ENCODE results near the gene CEP152.
"Not testable (repeated sequence)": the region's sequence is repeated elsewhere in the genome, so short reads cannot be mapped to it uniquely, and the experiment has no call there.

CEP152 gene

DNA sequence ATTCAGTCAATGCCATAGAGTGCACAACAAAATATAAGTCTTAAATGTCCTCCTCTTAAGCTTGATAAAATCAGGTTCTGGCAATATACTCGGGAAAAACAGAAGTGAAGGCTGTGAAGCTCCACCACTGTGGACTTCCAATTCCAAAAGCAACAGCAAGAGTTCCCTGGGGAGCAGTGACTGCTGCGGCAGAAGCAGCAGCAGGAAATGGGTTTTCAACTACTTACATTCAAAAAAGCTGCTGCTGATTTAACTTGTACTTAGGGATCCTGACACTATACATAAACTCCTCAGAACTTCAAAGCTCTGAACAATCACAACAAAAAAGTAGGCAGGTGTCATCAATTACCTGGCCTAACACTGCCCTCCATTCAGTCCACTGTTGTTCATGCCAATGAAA is 4.7 kb downstream of the CEP152 start:
- DNase-seq: no peak

DNA sequence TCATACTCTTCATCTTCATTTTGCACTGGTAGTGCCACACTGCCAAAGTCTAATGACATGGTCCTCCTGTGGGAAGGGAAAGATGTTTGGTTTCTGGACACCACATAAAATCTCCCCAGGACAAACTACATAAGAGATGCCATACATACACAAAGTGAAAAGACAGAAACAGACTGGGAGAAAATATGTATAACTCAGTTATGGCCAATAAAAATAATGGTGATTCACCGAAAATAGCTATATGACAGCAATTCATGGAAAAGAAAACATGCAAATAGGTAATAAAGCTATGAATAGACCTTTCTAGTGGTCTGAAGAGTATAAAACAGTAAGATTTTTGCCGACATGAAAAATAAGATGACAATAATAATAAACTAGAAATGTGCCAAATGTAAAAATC is 5.3 kb downstream of the CEP152 start:
- no peak for DNase-seq

DNA sequence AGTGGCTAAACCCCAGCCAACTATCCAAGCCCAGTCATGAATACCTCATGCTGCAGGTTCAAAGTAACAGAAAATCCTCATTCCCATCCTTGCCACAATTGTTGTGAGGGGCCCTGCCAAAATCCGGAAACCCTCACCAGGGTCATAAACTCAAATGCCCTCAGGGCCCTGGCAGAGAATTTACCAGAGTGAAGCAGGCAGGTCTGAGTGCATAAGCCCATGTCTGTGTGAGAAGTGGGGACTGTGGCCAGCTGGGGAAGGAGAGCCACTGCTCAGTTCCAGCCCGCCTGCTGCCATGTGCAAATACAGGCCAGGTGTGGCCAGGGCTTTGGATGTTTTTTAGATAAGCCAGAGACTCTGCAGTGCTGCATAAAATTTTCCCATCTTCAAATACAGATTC is 7.0 kb downstream of the CEP152 start:
- no peak for DNase-seq

DNA sequence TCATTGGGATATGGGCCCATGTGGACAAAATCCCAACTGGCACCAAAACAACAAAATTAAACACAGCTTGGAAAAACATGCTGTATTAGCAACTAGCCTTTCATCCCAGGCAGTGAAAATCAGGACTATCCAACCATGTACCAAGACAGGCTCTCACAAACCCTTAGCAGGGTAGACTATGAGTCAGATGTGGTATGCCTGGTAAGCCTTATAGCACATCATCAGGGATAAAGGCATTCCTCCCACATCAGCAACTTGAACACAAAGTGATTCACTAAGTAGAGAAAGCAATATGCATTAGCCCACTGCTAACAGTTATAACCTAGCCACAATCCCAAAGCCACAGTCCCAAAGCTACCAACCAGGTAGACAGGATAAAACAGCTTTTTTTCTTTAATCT is 8.0 kb downstream of the CEP152 start:
- DNase-seq: no peak

DNA sequence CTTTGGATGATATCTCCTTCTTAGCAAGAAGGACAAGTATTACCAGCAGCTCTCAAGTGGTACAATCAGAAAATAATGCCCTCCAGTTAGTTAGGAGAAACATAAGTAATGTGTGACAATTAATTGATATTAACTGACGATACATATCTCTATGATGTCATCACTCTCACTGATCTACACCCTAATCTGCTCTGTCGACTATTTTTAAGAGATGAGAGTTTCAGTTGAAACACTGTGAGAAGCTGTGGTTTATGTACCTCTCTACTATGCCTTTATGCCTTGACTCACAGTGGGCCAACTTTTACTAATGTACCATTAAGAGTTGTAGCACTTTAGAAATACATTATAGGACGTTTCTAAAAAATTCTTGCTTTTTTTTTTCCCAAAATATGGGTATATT is 8.6 kb downstream of the CEP152 start:
- DNase-seq: no peak

DNA sequence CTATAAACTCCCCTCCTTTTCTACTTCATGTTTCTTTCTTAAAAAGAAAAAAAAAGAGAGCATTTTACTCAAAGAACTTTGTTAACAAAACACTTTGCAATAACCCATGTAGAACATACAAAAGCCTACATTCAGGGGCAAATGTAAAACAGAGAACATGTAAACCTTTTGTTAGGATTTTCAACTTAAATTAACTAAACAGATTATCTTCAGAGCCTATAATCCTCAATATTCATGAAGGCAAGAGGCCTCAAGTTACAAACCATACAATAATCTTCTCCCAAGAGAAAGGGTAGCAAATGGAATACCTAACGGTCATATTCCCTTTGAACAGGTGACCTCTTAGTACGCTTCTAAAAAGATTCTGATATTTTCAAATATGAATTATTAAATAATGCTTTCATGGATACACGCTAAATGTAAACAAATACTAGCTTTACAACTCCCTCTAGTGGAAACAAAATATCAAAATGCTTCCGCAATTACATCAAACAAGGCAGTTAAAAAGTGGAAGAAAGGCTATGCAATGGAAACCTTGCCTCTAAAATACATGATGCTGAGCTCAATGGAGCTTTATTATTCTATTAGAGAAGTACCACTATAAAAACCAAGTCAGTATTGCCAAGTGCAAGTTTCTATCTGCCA is 9.9 kb downstream of the CEP152 start:
- DNase-seq: no peak

DNA sequence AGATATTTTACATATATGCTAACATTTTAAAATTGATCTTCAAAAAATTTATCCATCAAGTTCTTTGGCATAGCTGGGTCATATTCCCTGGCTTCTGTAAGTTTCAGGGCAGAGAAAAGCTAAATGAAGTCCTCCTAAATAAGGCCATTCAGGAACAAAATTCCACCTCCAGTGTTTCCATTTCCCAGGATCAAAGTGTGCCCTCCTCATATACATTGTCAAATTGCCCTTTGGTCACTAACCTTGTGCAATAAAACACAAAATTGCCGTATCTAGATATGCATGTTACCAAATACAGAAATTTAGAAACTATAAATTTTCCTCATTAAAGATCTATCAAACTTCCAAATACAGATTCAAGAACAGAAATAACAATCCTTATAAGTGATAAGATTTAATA is 10.6 kb downstream of the CEP152 start:
- DNase-seq: no peak

DNA sequence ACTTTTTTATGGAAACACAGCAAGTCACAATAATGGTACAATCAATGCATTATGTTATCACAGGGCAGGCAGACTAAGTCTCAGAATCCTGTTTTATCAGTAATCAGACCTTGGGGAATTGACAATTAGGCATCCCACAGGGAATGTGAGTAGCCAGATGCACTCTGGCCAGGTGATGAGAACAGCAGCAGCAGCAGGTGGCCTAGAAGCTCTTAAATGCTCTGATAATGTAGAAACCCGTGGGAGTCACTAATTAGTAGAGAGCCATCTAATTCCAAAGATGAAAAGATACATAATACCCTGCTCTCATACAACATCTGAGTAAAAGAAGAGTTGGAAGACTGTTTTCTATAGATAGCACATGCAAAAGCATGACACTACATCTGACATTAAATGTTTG is 12.6 kb downstream of the CEP152 start:
- no peak for DNase-seq

DNA sequence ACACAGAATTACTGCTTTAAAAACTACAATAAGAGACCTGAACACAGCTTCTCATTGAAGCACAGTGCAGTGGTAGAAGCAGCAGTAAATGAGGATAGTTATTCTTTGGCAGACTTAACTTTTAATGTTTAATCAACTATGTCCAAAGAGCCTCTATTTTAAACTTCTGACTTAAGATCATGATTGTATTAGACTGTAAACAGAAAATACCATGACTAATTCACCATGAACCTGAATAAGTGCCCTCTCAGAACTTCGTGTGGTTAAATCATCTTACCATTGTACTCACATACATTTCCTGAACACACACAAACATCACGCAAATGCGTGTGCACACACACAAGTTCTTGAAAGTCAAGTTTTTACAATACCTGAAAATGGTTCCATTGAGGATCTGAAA is 13.9 kb downstream of the CEP152 start:
- DNase-seq: no peak

DNA sequence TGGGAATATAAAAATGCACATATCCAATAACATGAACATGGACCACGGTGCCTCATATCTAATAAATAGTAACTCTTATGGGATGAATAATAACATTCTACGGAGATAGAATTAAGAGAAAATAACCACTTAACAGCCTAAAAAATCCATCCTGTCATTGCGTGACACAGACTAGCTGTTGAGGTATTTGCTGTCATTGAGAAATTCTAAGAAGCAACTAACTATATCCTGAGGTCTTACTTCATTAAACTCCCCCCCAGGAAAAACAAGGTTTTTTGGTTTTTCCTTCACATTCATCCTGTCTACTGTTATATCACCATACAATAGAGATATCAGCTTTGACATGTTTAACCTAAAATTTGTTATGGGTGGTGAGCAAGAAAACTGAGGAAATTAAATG is 14.3 kb downstream of the CEP152 start:
- no peak for DNase-seq

DNA sequence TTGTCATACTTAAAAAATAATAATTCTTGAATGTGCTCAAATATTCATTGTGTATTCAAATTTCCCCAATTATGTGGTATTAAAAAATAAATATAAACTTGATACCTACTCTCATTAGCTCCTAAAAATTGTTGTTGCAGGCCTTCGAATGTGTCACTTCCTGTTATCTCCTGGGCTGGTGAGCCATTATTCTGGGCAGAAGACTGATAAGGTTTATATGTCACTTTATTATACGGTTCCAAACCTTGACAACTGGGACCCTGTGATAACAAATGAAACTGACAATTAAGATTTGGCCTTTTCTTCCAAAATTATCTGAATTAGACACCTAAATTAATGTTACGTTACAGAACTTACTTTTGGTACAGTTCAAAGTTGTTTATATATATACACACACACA is 15.0 kb downstream of the CEP152 start:
- DNase-seq: no peak

DNA sequence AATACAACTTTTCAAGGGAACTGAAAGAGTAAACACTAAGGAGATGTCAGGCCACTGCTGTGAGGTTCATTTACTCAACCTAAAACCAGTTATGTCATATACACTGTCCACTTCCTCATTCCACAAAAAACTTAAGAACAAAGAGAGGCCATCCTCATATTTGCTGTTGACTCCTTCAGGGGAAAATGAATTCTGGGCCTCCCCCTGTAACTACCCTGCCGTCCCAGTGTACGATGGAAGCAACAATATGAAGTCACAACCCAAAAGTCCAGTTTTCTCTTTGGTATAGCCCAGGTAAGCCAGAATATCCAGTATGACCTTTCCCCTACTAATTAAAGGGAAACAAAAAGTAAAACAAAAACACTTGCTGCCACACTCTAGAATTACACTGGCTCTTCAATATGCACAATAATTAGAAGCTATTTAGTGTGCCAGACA is 16.2 kb downstream of the CEP152 start:
- DNase-seq: no peak

DNA sequence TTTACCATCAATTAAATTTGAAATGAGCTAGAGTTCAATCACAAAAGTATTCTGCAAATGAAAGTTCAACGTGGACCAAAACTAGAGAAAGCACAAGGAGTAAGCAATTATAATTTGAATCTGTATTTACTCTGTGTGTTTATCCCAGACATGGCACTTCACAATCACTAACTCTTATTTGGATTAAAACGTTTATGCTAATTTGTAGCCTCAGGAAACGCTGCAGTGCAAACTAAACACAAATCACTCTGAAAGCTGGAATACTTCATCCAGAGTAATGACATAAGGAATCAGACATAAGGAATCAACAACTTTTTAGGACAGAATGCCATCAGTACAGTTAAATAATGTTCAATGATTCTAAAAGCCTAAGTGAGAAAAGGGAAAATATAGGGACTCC is 18.5 kb downstream of the CEP152 start:
- no peak for DNase-seq

DNA sequence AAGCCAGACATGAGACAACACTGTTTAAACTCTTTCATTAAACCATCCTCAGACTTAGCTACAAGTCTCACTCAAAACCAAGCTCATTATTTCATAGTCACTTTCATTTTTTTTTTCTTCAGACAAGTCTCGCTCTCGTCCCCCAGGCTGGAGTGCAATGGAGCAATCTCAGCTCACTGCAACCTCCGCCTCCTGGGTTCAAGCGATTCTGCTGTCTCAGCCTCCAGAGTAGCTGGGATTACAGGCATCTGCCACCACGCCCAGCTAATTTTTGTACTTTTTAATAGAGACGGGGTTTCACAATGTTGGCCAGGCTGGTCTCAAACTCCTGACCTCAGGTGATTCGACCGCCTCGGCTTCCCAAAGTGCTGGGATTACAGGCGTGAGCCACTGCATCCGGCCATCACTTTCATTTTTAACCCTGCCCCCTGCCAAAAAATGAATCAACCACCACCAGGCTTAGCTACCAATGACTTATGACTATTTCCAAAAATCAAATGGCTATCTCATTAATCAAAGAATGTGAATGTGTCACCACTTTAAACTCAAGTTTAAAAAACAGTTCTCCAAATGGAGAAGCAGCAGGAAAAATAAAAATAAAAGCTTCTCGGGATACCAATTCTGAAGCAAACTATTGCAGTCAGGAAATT is 20.3 kb downstream of the CEP152 start:
- DNase-seq: not testable (repeated sequence)

DNA sequence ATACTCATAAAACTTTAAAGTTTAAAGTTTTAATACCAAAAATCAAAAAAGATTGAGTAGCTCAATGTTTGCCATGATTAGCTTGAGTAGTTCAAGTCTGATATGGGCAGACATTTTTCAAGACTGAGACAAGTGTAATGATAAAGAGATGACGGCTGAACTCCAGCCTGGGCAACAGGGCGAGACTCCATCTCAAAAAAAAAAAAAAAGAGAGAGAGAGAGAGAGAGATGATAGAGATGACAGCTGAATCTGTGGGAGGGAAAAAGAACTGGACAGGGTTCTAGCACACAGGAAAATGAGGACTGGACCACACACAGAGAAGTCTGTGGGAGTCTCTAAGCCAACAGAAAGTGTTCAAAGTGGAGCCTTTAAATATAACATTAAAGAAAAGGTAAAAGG is 25.2 kb downstream of the CEP152 start:
- DNase-seq: no peak

DNA sequence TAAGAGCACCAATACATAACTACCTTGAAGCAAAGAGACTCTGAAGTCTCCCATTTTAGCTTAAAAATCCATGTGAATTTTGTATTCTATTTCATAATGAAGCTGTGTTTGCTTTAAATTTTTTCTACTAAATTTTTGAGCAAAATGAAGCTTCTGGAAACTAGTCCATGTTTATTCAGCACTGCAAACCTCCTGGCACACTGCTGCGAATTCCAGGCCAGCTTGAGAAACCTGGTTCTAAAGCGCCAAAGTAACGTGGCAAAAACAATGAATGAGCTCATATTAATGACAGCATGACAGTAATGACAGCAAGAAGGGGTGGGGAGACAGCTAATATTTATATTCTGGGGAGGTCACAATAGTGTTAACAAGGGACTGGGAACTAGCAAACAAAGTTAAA is 25.7 kb downstream of the CEP152 start:
- no peak for DNase-seq

DNA sequence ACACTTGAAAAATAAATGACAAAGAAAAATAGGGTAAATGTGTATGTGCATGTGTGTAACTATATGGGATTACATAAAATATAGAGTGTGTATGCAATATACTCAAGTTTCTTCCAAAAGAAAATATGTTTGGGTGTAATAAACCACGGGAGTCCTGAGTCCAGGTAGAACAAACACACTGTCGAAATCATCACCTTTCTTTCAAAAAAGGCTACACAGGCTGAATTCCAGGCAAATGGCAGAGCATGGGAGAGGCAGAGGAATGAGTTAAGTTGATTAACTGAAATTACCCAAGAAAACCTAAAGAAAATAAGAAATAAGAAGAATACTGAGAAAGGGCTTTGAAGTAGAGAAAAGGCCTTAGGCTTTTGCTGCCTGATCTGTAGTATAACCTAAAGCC is 26.1 kb downstream of the CEP152 start:
- no peak for DNase-seq

DNA sequence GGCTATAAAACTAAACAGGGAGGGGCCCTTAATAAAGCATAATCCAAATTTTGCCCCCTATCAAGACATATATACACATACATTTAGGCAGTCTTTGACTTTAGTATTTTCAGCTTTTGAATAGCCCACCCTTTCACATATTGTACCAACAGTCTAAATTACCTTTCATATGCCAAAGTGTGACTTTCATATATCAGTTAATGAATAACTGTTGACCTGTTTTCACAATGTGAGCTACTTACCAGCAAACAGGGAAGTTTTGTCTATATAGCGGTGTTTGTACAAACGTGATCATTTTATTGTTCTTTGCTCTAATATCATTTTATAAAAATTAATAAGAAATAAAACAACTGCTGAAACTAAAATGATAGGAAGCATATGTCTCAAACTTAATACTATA is 28.0 kb downstream of the CEP152 start:
- no peak for DNase-seq

DNA sequence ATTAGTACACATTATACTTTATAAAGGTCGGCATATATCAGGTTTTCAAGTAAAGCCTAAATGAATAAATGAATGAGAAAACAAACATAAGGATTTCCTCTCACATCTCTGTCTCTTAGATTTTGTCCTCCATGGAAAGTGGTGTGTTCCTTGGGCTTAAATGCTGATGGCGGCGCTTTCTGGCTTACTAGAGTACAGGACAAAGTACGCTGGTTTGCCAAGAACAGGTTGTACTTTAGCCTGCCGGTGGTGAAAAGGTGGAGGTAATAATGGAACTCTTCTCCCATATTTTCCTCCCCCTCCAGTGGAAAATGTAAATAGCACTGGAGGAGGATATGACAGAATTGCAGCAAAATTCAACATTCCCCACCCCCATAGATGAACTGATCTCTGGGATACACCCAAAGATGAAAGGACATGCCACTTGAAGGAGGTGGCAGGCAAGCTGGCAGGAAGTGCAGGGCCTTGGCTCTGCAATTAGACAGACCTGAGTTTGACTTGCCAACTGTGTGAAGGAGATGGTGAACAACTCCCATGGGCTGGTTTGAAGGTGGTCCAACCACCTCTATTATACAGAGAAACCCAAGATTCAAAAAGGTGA is 29.3 kb downstream of the CEP152 start:
- DNase-seq: no peak

DNA sequence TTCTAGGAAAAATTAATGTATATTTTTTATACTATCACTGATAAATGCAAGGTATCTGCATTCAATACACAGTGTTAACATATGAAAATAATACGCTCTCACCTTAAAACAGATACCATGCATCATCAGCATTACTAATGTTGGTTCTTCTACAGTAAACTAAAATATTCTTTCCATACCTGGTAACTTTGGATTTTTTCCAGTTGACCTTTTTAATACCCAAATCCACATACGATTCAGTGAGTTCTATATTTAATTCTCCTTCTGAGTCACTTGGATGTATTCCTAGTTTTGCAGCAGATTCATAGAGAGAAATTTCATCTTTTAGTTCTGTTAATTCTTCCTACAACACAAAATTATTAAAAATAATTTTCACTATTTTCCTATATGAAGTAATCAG is 29.9 kb downstream of the CEP152 start:
- no peak for DNase-seq

DNA sequence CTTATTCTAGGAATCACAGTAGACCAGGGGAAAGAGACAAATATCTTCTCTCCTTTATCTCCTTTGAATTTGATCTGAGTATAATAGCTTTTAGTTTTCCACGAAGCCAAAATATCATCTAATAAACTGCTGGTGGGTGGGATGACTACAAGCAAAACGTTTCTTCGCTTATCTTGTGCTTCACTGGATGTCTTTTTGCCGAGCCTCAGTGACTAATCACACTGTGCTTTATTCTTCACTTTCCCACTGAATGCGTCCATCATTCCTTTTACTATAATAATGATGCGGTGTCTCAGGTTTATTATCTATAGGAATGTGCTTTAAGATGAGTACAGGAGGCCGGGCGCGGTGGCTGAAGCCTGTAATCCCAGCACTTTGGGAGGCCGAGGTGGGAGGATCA is 32.5 kb downstream of the CEP152 start:
- no peak for DNase-seq

DNA sequence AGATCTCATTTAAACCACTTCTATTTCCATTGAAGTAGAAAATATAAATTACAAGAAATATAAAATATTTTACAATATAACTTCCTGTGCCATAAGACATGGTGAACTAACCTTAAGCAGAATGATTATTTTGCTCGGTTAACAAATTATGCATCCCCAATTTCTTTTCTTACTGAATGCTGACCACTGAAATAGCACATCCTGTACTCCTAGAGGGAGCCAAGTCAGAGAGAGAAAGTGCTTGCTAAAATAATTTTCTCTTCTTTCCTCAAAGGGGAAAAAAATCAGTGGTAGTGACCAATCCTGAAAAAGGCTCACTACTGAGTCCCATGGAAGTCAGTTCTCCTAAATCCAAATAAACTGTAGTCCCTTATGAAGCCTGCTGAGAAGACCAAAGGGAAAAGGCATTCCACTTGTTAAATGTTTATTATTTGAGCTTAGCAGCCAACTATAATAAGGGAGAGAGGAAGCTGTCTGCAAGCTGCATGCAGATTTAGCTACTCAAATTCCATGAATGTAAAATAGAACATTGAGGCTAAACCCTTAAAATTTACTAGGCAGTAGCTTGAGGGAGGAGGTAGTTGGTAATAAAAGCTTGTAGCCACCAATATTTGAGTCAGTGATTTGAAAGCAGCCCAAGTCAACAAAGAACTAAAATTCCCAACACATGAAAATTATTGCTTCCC is 33.1 kb downstream of the CEP152 start:
- no peak for DNase-seq

DNA sequence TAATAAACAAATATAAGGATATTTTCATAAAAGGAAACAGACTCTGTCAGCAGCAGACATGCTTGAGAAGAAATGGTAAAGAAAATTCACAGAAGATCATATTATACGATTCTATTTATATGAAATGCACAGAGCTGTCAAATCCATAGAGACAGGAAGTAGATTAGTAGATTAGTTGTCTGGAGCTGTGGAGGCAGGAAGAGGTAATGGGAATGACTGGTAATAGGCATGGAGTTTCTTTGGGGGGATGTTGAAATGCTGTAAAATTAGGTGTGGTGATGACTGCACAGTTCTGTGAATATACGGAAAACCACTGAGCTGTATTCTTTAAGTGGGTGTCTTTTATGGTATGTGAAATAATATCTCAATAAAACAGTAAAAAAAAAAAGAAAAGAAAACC is 35.3 kb downstream of the CEP152 start:
- no peak for DNase-seq

DNA sequence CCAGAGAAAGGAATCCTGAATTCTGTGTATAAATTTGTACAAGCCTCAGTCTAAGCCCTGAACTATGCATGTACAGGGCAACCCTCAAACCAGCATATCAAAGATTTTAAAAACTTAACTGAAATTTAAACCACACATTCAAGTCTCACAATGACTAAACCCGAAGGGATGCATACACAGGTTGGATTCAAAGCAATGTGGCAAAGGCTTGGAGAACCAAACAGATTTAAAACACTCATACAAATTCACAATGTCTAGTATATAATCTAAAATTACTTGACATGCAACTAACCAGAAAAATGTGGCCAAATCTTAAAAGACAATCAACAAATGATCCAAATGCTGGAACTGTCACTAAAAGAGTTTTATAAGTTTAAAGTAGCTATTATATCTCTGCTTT is 36.4 kb downstream of the CEP152 start:
- no peak for DNase-seq

All from NCI-H2029 treated with DMSO at 0.1 percent for 48 hours (cell line).